NCI-H1105 treated with DMSO at 0.1 percent for 48 hours (cell line): Measurements from ENCODE around the gene CSAD.

Source experiments
- DNase-seq: peaks from one replicate; lab custom pipeline; 2025; lab: John Stamatoyannopoulos, UW

CSAD gene

GRCh38 chr12:53199700-53200099 is 19.0 kb upstream of the CSAD start:
- DNase-seq, result no peak

GRCh38 chr12:53198486-53199110 is 17.9 kb upstream of the CSAD start:
- no peak for DNase-seq

GRCh38 chr12:53197011-53197640 is 16.4 kb upstream of the CSAD start:
- DNase-seq, result no peak

- DNase-seq, result no peak
These were observed 15.8 kb upstream of the CSAD start for GRCh38 chr12:53196486-53196885.

- no peak for DNase-seq
These were observed 15.0 kb upstream of the CSAD start for GRCh38 chr12:53195516-53196420.

GRCh38 chr12:53194973-53195372 is 14.2 kb upstream of the CSAD start:
- no peak for DNase-seq

- no peak for DNase-seq
These were observed 13.4 kb upstream of the CSAD start for GRCh38 chr12:53193985-53194716.

GRCh38 chr12:53193040-53193439 is 12.3 kb upstream of the CSAD start:
- no peak for DNase-seq

- DNase-seq, result no peak
These were observed 11.9 kb upstream of the CSAD start for GRCh38 chr12:53192531-53193021.

GRCh38 chr12:53191885-53192530 is 11.3 kb upstream of the CSAD start:
- no peak for DNase-seq

GRCh38 chr12:53191096-53191884 is 10.6 kb upstream of the CSAD start:
- no peak for DNase-seq

GRCh38 chr12:53190108-53190729 is 9.5 kb upstream of the CSAD start:
- peak; percentile 6 for DNase-seq

GRCh38 chr12:53187145-53187899 is 6.6 kb upstream of the CSAD start:
- DNase-seq, result no peak

GRCh38 chr12:53186745-53187144 is 6.0 kb upstream of the CSAD start:
- no peak for DNase-seq

GRCh38 chr12:53185582-53186153 is 4.9 kb upstream of the CSAD start:
- no peak for DNase-seq

- no peak for DNase-seq
These were observed 4.1 kb upstream of the CSAD start for GRCh38 chr12:53184828-53185227.

GRCh38 chr12:53182903-53183302 is 2.2 kb upstream of the CSAD start:
- no peak for DNase-seq

GRCh38 chr12:53181935-53182334 is 1.2 kb upstream of the CSAD start:
- DNase-seq, result no peak
